ENCODE data around the gene QRFP. TPM values are rescaled to one million over a fixed set of nuclear protein-coding genes. Genes with fewer than 3 reads are reported as not detected.
"Not testable (repeated sequence)": the region's sequence is repeated elsewhere in the genome, so short reads cannot be mapped to it uniquely, and the experiment has no call there.

Gene QRFP
- total RNA-seq, 1 donor from 2014 or later = not detected

DNA sequence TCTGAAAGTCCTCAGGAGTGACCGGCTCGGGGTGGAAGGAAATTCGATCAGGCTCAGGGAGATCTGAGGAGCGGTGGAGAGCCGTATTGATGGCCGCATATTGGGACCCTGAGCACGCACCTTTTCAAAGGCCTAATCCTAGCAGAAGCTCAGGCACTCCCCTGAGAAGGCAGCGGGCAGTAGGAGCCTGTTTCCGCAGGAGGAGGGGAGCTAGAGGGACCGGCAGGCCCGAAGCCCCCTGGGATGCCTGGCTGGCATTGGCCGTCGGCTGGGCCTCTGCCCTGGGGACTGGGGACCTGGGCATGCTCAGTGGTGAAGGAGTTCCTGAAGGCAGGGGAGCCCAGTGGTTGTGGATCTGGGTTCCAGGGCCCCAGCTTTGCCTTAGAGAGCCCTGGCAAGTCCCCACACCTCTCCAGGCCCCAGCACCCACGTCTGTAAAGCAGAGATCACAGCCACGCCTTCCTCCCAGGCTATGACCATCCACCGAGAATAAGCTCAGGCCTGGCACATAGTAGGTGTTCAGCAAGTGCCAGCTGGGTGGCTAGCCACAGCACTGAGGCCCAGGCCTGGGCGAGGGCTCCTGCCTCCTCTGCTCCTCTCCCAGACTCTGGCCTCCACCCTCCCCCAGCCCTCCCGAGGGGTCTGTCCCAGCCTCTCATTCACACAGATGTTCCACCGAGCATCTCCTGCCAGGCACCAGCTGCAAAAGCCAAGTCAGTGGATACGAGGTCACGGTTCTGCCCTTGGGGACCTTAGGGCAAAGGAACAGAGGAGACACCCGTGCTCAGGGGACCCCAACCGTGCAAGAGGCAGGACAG is 17.2 kb upstream of the QRFP start:
- no peaks in the 10 kb centered on the region for H3K4me1 ChIP-seq
- TF ChIP-seq, protein P1, sequence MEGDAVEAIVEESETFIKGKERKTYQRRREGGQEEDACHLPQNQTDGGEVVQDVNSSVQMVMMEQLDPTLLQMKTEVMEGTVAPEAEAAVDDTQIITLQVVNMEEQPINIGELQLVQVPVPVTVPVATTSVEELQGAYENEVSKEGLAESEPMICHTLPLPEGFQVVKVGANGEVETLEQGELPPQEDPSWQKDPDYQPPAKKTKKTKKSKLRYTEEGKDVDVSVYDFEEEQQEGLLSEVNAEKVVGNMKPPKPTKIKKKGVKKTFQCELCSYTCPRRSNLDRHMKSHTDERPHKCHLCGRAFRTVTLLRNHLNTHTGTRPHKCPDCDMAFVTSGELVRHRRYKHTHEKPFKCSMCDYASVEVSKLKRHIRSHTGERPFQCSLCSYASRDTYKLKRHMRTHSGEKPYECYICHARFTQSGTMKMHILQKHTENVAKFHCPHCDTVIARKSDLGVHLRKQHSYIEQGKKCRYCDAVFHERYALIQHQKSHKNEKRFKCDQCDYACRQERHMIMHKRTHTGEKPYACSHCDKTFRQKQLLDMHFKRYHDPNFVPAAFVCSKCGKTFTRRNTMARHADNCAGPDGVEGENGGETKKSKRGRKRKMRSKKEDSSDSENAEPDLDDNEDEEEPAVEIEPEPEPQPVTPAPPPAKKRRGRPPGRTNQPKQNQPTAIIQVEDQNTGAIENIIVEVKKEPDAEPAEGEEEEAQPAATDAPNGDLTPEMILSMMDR (IDR thresholded peaks at IDR 0.05) = no peak
- ATAC-seq (no peak), DNase-seq (no peak)
- H3K4me3 ChIP-seq = no peak overlapping the region
- no peaks in the 10 kb centered on the region for H3K9me3 ChIP-seq
- intact Hi-C loops (cut with DNase I) = no loop called here
- no peak overlapping the region for H3K27ac ChIP-seq
- H3K36me3 ChIP-seq = no peaks in the 10 kb centered on the region
- no peaks in the 10 kb centered on the region for H3K27me3 ChIP-seq

- Histone ChIP-seq H3K36me3 (no peaks in the 10 kb centered on the region), H3K9me3 (no peaks in the 10 kb centered on the region), H3K27me3 (no peaks in the 10 kb centered on the region), H3K4me1 (no peaks in the 10 kb centered on the region), H3K27ac (no peak overlapping the region), H3K4me3 (no peak overlapping the region)
- ATAC-seq (no peak), DNase-seq (no peak)
- TF ChIP-seq, protein P1 (IDR thresholded peaks at IDR 0.05) = no peak
- intact Hi-C loops (cut with DNase I) = no loop called here
These were observed 16.5 kb upstream of the QRFP start for GRCh38 chr9:130912932-130913598.

- Histone ChIP-seq H3K4me3 (no peak overlapping the region), H3K9me3 (no peaks in the 10 kb centered on the region), H3K27ac (no peak overlapping the region), H3K4me1 (no peaks in the 10 kb centered on the region), H3K36me3 (no peaks in the 10 kb centered on the region), H3K27me3 (no peaks in the 10 kb centered on the region)
- TF ChIP-seq, protein P1 (IDR thresholded peaks at IDR 0.05) = no peak
- no peak for DNase-seq
- no peak for ATAC-seq
- intact Hi-C loops (cut with DNase I) = no loop called here
These were observed 14.8 kb upstream of the QRFP start for GRCh38 chr9:130911254-130912049.

- H3K4me3 ChIP-seq; H3K9me3 ChIP-seq; H3K27ac ChIP-seq; ATAC-seq; H3K27me3 ChIP-seq; H3K36me3 ChIP-seq; intact Hi-C loops (cut with DNase I); DNase-seq; H3K4me1 ChIP-seq: not testable (repeated sequence)
These were observed 14.1 kb upstream of the QRFP start for GRCh38 chr9:130910670-130911069.

DNA sequence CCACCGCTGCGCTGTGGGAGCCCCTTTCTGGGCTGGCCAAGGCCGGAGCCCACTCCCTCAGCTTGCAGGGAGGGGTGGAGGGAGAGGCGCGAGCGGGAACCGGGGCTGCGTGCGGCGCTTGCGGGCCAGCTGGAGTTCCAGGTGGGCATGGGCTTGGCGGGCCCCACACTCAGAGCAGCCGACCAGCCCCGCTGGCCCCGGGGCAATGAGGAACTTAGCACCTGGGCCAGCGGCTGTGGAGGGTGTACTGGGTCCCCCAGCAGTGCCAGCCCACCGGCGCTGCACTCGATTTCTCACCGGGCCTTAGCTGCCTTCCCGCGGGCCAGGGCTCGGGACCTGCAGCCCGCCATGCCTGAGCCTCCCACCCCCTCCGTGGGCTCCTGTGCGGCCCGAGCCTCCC is 13.4 kb upstream of the QRFP start:
- H3K4me1 ChIP-seq; ATAC-seq; H3K36me3 ChIP-seq; H3K27ac ChIP-seq; H3K4me3 ChIP-seq; H3K9me3 ChIP-seq; intact Hi-C loops (cut with DNase I); DNase-seq; H3K27me3 ChIP-seq: not testable (repeated sequence)

GRCh38 chr9:130908878-130909355 is 12.3 kb upstream of the QRFP start:
- no peaks in the 10 kb centered on the region for H3K27me3 ChIP-seq
- ATAC-seq (no peak), DNase-seq (no peak)
- no peak overlapping the region for H3K27ac ChIP-seq
- H3K4me3 ChIP-seq = no peak overlapping the region
- no peaks in the 10 kb centered on the region for H3K36me3 ChIP-seq
- H3K4me1 ChIP-seq = no peaks in the 10 kb centered on the region
- H3K9me3 ChIP-seq = no peaks in the 10 kb centered on the region
- intact Hi-C loops (cut with DNase I) = no loop called here
- TF ChIP-seq, protein P1 (IDR thresholded peaks at IDR 0.05) = no peak
